ENCODE measurements around the gene SMAD6.

Gene SMAD6

DNA sequence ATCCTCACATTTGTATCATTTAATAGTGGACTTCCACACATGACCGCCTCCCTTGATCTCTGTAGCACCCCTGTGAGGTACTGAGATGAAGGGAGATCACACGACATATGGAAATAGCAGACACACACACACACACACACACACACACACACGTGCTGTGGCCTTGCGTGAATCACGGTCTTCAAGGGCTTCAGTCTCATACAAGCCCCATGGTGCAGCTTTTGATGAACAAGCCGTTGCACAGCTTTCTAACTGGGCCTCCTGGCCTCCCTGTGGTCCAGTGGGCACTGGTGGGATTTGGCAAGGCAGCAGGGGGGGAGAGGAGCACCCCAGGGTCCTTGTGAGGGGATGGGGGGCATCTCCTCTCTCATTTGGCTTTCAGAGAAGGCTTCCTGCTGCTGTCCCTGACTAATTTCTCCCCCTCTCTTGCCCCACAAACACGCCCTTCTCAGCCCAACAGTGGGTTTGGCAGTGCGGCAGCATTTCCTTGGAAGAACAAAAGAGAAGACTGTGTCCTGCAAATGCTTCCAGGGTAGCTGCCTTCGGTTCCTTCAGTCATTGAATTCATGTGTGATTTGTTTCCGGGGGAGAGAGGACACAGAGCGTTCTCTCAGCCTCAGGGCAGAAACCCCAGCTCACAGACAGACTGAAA, 98.7 kb downstream of the SMAD6 start:
- TF ChIP-seq, protein P1, sequence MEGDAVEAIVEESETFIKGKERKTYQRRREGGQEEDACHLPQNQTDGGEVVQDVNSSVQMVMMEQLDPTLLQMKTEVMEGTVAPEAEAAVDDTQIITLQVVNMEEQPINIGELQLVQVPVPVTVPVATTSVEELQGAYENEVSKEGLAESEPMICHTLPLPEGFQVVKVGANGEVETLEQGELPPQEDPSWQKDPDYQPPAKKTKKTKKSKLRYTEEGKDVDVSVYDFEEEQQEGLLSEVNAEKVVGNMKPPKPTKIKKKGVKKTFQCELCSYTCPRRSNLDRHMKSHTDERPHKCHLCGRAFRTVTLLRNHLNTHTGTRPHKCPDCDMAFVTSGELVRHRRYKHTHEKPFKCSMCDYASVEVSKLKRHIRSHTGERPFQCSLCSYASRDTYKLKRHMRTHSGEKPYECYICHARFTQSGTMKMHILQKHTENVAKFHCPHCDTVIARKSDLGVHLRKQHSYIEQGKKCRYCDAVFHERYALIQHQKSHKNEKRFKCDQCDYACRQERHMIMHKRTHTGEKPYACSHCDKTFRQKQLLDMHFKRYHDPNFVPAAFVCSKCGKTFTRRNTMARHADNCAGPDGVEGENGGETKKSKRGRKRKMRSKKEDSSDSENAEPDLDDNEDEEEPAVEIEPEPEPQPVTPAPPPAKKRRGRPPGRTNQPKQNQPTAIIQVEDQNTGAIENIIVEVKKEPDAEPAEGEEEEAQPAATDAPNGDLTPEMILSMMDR (conservative IDR thresholded peaks at IDR 0.05; ENCODE audit: low read depth, low read length): no peak
- no peak for DNase-seq (ENCODE audit: low read depth)
- no peak overlapping the region for H3K4me3 ChIP-seq (ENCODE audit: low read depth, low read length)

DNA sequence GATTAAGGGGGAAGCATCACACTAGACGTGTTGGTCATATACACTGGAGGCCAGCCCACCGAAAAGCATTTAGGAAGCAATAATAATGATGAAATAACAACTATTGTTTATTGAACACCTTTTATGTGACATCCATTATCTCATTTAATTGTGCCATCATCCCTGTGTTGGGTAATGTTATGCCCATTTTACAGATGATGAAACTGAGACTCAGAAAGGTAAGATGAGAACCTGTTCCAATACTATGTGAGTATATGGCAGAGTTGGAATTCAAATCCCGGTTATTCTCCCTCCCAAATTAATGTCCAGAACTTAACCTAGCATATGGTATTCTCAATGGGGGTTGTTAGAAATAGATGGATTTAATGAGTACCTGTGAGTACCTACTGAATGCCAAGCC, 99.2 kb downstream of the SMAD6 start:
- TF ChIP-seq, protein P1 (conservative IDR thresholded peaks at IDR 0.05; ENCODE audit: low read depth, low read length): no peak
- no peak for DNase-seq (ENCODE audit: low read depth)
- no peak overlapping the region for H3K4me3 ChIP-seq (ENCODE audit: low read depth, low read length)

DNA sequence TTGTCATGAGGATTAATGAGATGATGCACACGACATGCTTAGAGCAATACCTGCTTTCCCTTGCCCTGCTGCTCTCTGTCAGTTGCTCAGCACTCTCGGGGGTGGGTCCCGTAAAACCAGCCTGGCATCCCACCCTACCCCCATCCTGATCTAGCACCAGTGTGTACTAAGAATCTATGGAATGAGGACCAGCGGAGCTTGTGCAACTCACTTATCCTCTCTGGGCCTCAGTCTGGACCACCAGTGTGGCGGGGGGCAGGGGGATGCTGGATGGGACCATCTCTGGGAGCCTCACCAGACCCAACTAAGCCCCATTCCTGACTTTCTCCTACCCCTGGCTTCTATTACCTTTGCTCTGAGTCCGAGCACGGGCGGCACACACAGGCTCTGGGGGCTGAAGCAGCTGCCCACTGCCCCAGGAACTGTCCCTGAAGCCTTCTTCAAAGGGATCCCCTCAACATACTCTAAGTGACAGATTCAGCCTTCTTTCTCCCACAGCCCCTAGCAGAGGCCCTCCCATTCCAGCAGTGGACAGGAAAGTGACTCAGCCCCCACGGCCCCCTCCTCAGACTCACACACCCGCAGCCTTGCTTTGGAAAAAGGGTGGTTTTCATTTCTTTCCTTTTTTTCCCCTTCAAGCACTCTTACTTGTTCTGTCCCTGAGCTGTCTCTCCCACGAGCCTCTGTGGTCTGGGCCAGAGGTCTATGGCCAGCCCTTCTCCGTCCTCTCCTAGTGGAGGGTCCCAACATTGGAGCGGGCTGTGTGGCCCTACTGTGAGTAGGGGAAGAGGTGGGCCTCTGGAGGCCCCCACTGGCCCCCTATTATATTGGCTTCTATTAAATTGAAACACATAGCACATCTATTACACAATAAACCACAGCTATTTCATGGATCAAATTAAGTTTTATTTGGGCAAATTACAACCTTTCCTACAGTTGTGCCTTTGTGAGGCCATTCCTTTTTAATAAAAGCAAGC, 100.3 kb downstream of the SMAD6 start:
- peak; percentile 47 for DNase-seq (ENCODE audit: low read depth)
- no peak overlapping the region for H3K4me3 ChIP-seq (ENCODE audit: low read depth, low read length)
- TF ChIP-seq, protein P1 (conservative IDR thresholded peaks at IDR 0.05; ENCODE audit: low read depth, low read length): no peak

DNA sequence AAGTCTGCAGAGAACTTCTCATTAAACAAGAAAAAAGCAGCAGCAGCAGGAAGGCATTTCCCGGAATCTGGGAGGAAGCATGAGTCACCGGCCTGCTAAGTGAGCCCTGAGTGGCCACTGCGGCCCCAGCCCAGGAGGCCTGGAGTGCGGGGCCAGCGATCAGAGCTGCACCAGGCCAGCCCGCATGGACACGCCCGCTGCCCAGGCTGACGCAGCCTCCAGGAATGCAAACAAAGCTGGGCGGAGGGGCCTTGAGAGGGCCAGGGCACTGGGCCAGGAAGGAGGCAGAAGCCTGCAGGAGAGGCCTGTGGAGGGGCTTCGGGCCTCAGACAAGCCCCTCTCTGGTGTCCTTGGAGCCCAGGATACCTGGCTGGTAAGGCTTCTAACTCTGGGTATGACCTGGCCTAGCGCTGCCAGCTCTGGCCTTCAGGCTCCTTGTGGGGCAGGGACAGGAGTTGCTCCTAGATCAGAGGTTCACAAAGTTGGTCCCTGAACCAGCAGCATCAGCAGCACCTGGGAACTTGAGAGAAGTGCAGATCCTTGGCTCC, 101.2 kb downstream of the SMAD6 start:
- DNase-seq (ENCODE audit: low read depth): peak; percentile 98
- TF ChIP-seq, protein P1 (conservative IDR thresholded peaks at IDR 0.05; ENCODE audit: low read depth, low read length): no peak
- H3K4me3 ChIP-seq (ENCODE audit: low read depth, low read length): no peak overlapping the region

DNA sequence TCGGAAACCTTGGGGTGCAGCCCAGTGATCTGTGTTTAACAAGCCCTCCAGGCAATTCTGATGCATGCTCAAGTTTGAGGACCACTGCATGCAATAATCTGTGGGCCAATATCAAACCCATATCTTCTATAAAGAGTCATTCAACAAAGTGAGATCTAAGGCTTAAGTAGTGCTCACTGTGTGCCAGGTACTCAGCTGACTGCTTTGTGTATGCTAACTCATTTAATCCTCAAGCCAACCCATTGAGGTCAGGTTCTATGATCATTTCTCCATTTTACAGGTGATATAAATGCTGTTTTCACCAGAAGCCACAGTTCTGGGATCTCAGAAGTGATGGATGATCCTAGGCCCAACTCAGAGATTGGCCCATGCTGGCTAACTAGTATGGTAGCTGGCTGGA, 101.7 kb downstream of the SMAD6 start:
- DNase-seq (ENCODE audit: low read depth): no peak
- no peak overlapping the region for H3K4me3 ChIP-seq (ENCODE audit: low read depth, low read length)
- TF ChIP-seq, protein P1 (conservative IDR thresholded peaks at IDR 0.05; ENCODE audit: low read depth, low read length): no peak

DNA sequence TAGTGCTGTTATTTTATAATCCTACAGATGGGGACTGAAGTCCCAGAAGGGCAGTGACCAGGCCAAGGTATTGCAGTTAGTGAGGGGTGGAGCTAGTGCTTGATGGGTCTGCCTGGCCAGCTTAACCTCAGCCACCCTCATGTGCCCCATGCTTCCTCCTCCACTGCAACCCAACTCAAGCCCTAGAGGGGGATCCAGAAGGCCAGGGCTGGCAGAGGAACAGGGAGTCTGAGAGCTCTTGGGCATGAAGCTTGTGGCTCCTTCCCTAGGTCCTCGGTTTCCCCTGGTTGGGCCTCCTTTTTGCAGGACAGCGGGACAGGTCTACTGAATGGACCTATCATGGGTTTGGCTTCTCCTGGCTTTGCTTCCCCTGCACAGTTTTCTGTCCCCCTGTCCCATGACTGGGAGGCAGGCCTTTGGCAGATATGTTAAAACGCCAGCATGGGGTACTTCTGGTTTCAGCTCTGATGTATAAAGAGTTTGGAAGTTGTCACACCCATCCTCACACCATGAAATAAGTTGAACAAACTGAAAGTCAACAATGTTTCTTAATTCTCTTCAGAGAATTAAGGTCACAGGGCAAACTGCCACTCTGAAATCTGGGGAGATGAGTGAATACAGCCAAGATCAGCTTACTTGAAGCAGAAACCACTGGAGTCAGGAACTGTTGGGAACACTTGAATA, 103.3 kb downstream of the SMAD6 start:
- DNase-seq (ENCODE audit: low read depth): no peak

More for the DNA sequence above, 103.3 kb downstream of the SMAD6 start:
- TF ChIP-seq, protein P1 (conservative IDR thresholded peaks at IDR 0.05; ENCODE audit: low read depth, low read length): no peak
- no peak overlapping the region for H3K4me3 ChIP-seq (ENCODE audit: low read depth, low read length)

All from choroid plexus epithelial cell (primary cell).